NOMO-1 treated with DMSO at 0.1 percent for 48 hours (cell line): ENCODE measurements around the gene DNAAF6.
"Not testable (repeated sequence)": the region's sequence is repeated elsewhere in the genome, so short reads cannot be mapped to it uniquely, and the experiment has no call there.

Source experiments
- DNase-seq: peaks from one replicate; lab custom pipeline; 2025; ENCODE audit not compliant: unreplicated experiment; lab: John Stamatoyannopoulos, UW

DNAAF6 gene

GRCh38 chrX:107205770-107206696 is at the start of gene DNAAF6, which contains the start of gene NUP62CL:
DNAAF6 (plus strand) TSS chrX:107206611; CDS start chrX:107212876, 6,265 bp downstream.
NUP62CL (minus strand) TSS chrX:107206433; CDS start chrX:107175146, 31,287 bp downstream.
- DNase-seq, result peak; percentile 74

GRCh38 chrX:107157618-107158017 is 48.8 kb upstream of the DNAAF6 start:
- DNase-seq, result not testable (repeated sequence)

GRCh38 chrX:107167163-107167921 is 39.1 kb upstream of the DNAAF6 start:
- DNase-seq, result no peak

GRCh38 chrX:107168257-107168656 is 38.2 kb upstream of the DNAAF6 start:
- DNase-seq, result no peak

- no peak for DNase-seq
These were observed 37.7 kb upstream of the DNAAF6 start for GRCh38 chrX:107168712-107169111.

GRCh38 chrX:107171369-107172102 is 34.9 kb upstream of the DNAAF6 start:
- DNase-seq, result no peak

- DNase-seq, result no peak
These were observed 9.1 kb upstream of the DNAAF6 start for GRCh38 chrX:107197319-107197718.

- DNase-seq, result not testable (repeated sequence)
These were observed 8.3 kb upstream of the DNAAF6 start for GRCh38 chrX:107198074-107198473.

- no peak for DNase-seq
These were observed 6.9 kb upstream of the DNAAF6 start for GRCh38 chrX:107199491-107199890.

GRCh38 chrX:107204068-107204605 is 2.3 kb upstream of the DNAAF6 start:
- DNase-seq, result no peak

- no peak for DNase-seq
These were observed 270 bp downstream of the DNAAF6 start for GRCh38 chrX:107206697-107207065.

- no peak for DNase-seq
These were observed 678 bp downstream of the DNAAF6 start for GRCh38 chrX:107207089-107207488.

- no peak for DNase-seq
These were observed 1.5 kb downstream of the DNAAF6 start for GRCh38 chrX:107207943-107208342.

GRCh38 chrX:107213477-107213876 is 7.1 kb downstream of the DNAAF6 start:
- no peak for DNase-seq

- no peak for DNase-seq
These were observed 20.3 kb downstream of the DNAAF6 start for GRCh38 chrX:107226757-107227156.

- peak; percentile 78 for DNase-seq
These were observed 21.5 kb downstream of the DNAAF6 start for GRCh38 chrX:107227780-107228485.

GRCh38 chrX:107228486-107228819 is 22.0 kb downstream of the DNAAF6 start:
- no peak for DNase-seq

- no peak for DNase-seq
These were observed 66.1 kb downstream of the DNAAF6 start for GRCh38 chrX:107272431-107272921.

GRCh38 chrX:107273795-107274194 is 67.4 kb downstream of the DNAAF6 start:
- no peak for DNase-seq

GRCh38 chrX:107288676-107289075 is 82.3 kb downstream of the DNAAF6 start:
- DNase-seq, result no peak
